Transverse colon (tissue), 4 donors: ENCODE results near the gene KCNT1. TPM values are rescaled to one million over a fixed set of nuclear protein-coding genes. Genes with fewer than 3 reads are reported as not detected.

Source experiments
- DNase-seq: peaks from one replicate; pipeline ENCODE4 v3.0.0-alpha.2; 2019
- H3K27ac ChIP-seq, 4 donors: fragments of 200-600 bp; sonication (generic); 2 replicates each; pipeline ENCODE4 v1.5.1; 2016 to 2018; ENCODE audit warnings: inconsistent platforms in 4 of 4
- H3K27me3 ChIP-seq: fragments of 200-600 bp; sonication (generic); 2 replicates; pipeline ENCODE4 v1.5.1; 2017; ENCODE audit warnings: inconsistent platforms
- H3K36me3 ChIP-seq, 4 donors: fragments of 200-600 bp; sonication (generic); 2 replicates each; pipeline ENCODE4 v1.5.1; 2017 to 2019; ENCODE audit warnings: inconsistent platforms in 4 of 4
- H3K4me1 ChIP-seq, 4 donors: fragments of 200-600 bp; sonication (generic); 2 replicates each; pipeline ENCODE4 v1.5.1; 2017 to 2020; ENCODE audit warnings: inconsistent platforms in 4 of 4
- H3K4me3 ChIP-seq, 4 donors: fragments of 200-600 bp; sonication (generic); 1 replicate in 1 of 4; 2 replicates in 3 of 4; pipeline versions ENCODE4 v1.5.1 to v1.6.1; 2017 to 2019; ENCODE audit warnings: inconsistent platforms in 4 of 4
- H3K9me3 ChIP-seq, 2 donors: fragments of 200-600 bp; sonication (generic); 2 replicates each; pipeline ENCODE4 v1.5.1; 2017 to 2019; ENCODE audit warnings: inconsistent platforms in 2 of 2
- CTCF ChIP-seq, 5 experiments: fragments of 200-600 bp in 3 of 5; fragments of 450-650 bp in 2 of 5; sonication (generic) in 3 of 5; IDR thresholded peaks; 1 replicate in 2 of 5; 2 replicates in 3 of 5; pipeline ENCODE4 v1.5.1; 2016 to 2017; ENCODE audit warnings: antibody characterized with exemption in 5 of 5, inconsistent platforms in 3 of 5, mild to moderate bottlenecking in 2 of 5, moderate library complexity in 1 of 5
- EP300 ChIP-seq: sonication (generic); formaldehyde crosslinking; IDR thresholded peaks from one replicate; pipeline ENCODE4 v1.6.1; 2017; ENCODE audit warnings: antibody characterized with exemption, low read depth
- POLR2A ChIP-seq: fragments of 450-650 bp; IDR thresholded peaks from one replicate; pipeline ENCODE4 v1.6.1; 2016; ENCODE audit warnings: antibody characterized with exemption, mild to moderate bottlenecking, moderate library complexity
- POLR2AphosphoS5 ChIP-seq, 3 donors: sonication (generic); formaldehyde crosslinking; IDR thresholded peaks; one replicate each; pipeline ENCODE4 v1.6.1; 2016; ENCODE audit warnings: antibody characterized with exemption in 3 of 3
- WGBS, 2 donors: methylation state at CpG; one replicate each; pipeline ENCODE4 v1.1.5; 2018; ENCODE audit warnings: low coverage in 1 of 2; 5-methylcytosine and 5-hydroxymethylcytosine counted together
- in situ Hi-C, 4 donors: fragments of 200-750 bp; cut with MboI; loops; one replicate each; pipeline versions ENCODE4 v1.15.0 to v1.15.1; 2017; ENCODE audit warnings: low sequenced_read_pairs in 3 of 4, low pct_ligation_motif_present in 1 of 4, low pct_unique_long_range_greater_than_20kb in 1 of 4
- intact Hi-C: fragments of 100-400 bp; cut with DNase I; formaldehyde crosslinking; loops from one replicate; pipeline ENCODE4 v1.15.1; 2023; ENCODE audit warnings: low total_unique reads
- total RNA-seq, 4 donors: library from RNA; depleted of rRNA; stranded (reverse); fragments of >200 nt; gene quantifications; one replicate each; pipeline ENCODE4 v1.1.0, GENCODE V29; 2016

The KCNT1 gene
- total RNA-seq, 4 donors from 2014 or later = 0.14 TPM; not detected in 3

DNA sequence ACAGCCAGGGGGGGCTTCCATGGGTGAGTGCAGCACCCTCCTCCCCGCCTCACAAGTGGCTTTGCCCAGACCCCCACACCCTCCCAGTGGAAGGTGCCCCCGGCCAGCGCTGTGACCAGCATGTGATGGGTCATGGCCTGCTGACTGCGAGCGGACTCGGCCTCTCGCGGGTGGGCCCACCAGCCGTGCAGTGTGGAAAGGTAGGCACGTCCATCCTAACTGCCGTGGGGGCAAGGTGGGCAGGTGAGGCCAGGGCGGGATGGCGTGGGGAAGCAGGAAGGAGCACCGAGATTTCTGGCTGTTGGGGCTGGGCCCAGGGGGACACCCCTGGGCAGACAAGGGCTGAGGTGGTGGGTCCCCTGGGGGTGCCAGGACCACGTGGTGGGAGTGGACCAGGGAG is 14.8 kb upstream of the KCNT1 start:
- Histone ChIP-seq H3K4me3 (no peak overlapping the region), H3K4me1 (no peaks in the 10 kb centered on the region), H3K27me3 (peaks cover 17% of the 10 kb centered on the region), H3K27ac (no peak overlapping the region), H3K9me3 (no peaks in the 10 kb centered on the region), H3K36me3 (no peaks in the 10 kb centered on the region)
- intact Hi-C loops = no loop called here
- DNase-seq = no peak
- in situ Hi-C loops = no loop called here
- TF ChIP-seq POLR2AphosphoS5 (IDR thresholded peaks at IDR 0.05) (no peak), CTCF (IDR thresholded peaks at IDR 0.05) (no peak), EP300 (no peak), POLR2A (no peak)
- WGBS, 2 donors = 83% methylated on average over 7 of the region's 15 CpGs; no CpG with 5 or more reads in 1 of the 2 donors

DNA sequence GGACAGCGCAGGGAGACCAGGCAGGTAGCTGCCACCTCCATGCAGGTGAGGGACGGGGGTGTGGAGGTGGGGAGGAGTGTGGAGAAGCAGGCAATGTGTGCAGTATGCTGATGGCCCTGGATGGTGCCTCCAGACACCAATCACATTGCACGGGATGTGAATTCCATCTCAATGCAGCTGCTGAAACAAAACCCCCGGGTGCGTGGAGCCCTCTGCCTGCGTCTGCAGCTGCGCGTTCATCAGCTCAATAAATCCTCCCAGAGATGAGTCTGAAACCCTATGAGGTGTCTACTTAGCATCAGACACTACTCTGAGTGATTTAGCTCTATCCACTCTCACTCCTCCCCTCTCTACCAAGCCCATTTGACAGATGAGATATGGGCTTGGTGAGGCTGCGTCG is 13.0 kb upstream of the KCNT1 start:
- intact Hi-C loops = no loop called here
- Histone ChIP-seq H3K9me3 (no peaks in the 10 kb centered on the region), H3K4me1 (no peaks in the 10 kb centered on the region), H3K36me3 (no peaks in the 10 kb centered on the region), H3K4me3 (no peak overlapping the region), H3K27me3 (peaks cover 4% of the 10 kb centered on the region), H3K27ac (no peak overlapping the region)
- 83% methylated on average over 10 of the region's 10 CpGs; no CpG with 5 or more reads in 1 of the 2 donors for WGBS, 2 donors
- no peak for DNase-seq
- in situ Hi-C loops = no loop called here
- TF ChIP-seq CTCF (IDR thresholded peaks at IDR 0.05) (no peak), POLR2AphosphoS5 (IDR thresholded peaks at IDR 0.05) (no peak), POLR2A (no peak), EP300 (no peak)

GRCh38 chr9:135690836-135691570 is 11.0 kb upstream of the KCNT1 start:
- intact Hi-C loops (no loop called here), in situ Hi-C loops (no loop called here)
- Histone ChIP-seq H3K9me3 (no peaks in the 10 kb centered on the region), H3K27me3 (no peaks in the 10 kb centered on the region), H3K4me3 (no peak overlapping the region), H3K4me1 (no peaks in the 10 kb centered on the region), H3K27ac (no peak overlapping the region), H3K36me3 (no peaks in the 10 kb centered on the region)
- 90 to 100% methylated on average over 1 to 19 of the region's 19 CpGs for WGBS, 2 donors
- TF ChIP-seq POLR2A (no peak), POLR2AphosphoS5 (IDR thresholded peaks at IDR 0.05) (no peak), CTCF (IDR thresholded peaks at IDR 0.05) (no peak), EP300 (no peak)
- DNase-seq = no peak

GRCh38 chr9:135692410-135692809 is 9.6 kb upstream of the KCNT1 start:
- no peaks in the 10 kb centered on the region for H3K9me3 ChIP-seq
- in situ Hi-C loops (no loop called here), intact Hi-C loops (no loop called here)
- H3K36me3 ChIP-seq = no peaks in the 10 kb centered on the region
- 80% methylated on average over 11 of the region's 11 CpGs; no CpG with 5 or more reads in 1 of the 2 donors for WGBS, 2 donors
- no peaks in the 10 kb centered on the region for H3K4me1 ChIP-seq
- no peaks in the 10 kb centered on the region for H3K27me3 ChIP-seq
- no peak for DNase-seq
- TF ChIP-seq POLR2A = no peak
- no peak for TF ChIP-seq EP300
- no peak for TF ChIP-seq POLR2AphosphoS5 (IDR thresholded peaks at IDR 0.05)
- no peak for TF ChIP-seq CTCF (IDR thresholded peaks at IDR 0.05)
- H3K27ac ChIP-seq = no peak overlapping the region
- no peak overlapping the region for H3K4me3 ChIP-seq
